Neural cell (in vitro differentiated cells): Measurements from ENCODE around the gene KLK11.

ENCODE experiments used
- EP300 ChIP-seq: fragments of 450-650 bp; conservative IDR thresholded peaks from 2 replicates; pipeline ENCODE4 v1.6.1; 2014; ENCODE audit warnings: antibody characterized with exemption, mild to moderate bottlenecking, moderate library complexity; ENCODE audit not compliant: poor library complexity, severe bottlenecking
- EZH2 ChIP-seq: fragments of 200-600, 300-800 bp; shearing (Covaris generic), sonication (generic); IDR thresholded peaks from 2 replicates; pipeline ENCODE4 v1.6.1; 2014; ENCODE audit warnings: antibody characterized with exemption, low read length, borderline replicate concordance, mild to moderate bottlenecking; ENCODE audit not compliant: insufficient read depth, poor library complexity, severe bottlenecking
- TF ChIP-seq, protein P1 (sequence below): fragments of 450-650 bp; IDR thresholded peaks from 2 replicates; pipeline ENCODE4 v1.5.1; 2014; ENCODE audit warnings: antibody characterized with exemption, mild to moderate bottlenecking, moderate library complexity; ENCODE audit not compliant: poor library complexity, severe bottlenecking
- TF ChIP-seq, protein P2 (sequence below): IDR thresholded peaks from 2 replicates; pipeline ENCODE4 v1.6.1; 2012; ENCODE audit warnings: borderline replicate concordance

DNA sequence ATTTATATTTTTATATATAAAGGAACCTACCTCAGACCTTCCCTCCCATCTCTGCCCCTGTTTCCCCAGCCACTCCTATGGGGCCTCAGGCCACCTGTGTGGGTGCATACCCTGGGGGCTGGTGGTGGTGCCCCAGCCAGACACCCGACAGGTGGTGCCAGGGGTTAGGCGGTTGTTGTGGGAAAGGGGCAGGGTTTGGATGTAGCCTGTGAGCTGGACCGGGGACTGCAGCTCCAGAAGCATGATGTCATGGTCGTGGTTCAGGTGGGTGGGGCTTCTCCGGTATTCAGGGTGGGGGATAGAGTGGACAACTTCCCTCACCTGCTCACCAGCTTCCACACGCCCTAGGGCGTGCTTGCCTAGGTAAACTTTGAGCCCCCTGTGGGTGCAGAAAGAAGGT is 33.3 kb upstream of the KLK11 start:
- TF ChIP-seq, protein P1, sequence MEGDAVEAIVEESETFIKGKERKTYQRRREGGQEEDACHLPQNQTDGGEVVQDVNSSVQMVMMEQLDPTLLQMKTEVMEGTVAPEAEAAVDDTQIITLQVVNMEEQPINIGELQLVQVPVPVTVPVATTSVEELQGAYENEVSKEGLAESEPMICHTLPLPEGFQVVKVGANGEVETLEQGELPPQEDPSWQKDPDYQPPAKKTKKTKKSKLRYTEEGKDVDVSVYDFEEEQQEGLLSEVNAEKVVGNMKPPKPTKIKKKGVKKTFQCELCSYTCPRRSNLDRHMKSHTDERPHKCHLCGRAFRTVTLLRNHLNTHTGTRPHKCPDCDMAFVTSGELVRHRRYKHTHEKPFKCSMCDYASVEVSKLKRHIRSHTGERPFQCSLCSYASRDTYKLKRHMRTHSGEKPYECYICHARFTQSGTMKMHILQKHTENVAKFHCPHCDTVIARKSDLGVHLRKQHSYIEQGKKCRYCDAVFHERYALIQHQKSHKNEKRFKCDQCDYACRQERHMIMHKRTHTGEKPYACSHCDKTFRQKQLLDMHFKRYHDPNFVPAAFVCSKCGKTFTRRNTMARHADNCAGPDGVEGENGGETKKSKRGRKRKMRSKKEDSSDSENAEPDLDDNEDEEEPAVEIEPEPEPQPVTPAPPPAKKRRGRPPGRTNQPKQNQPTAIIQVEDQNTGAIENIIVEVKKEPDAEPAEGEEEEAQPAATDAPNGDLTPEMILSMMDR, result no peak
- no peak for TF ChIP-seq EZH2
- TF ChIP-seq, protein P2, sequence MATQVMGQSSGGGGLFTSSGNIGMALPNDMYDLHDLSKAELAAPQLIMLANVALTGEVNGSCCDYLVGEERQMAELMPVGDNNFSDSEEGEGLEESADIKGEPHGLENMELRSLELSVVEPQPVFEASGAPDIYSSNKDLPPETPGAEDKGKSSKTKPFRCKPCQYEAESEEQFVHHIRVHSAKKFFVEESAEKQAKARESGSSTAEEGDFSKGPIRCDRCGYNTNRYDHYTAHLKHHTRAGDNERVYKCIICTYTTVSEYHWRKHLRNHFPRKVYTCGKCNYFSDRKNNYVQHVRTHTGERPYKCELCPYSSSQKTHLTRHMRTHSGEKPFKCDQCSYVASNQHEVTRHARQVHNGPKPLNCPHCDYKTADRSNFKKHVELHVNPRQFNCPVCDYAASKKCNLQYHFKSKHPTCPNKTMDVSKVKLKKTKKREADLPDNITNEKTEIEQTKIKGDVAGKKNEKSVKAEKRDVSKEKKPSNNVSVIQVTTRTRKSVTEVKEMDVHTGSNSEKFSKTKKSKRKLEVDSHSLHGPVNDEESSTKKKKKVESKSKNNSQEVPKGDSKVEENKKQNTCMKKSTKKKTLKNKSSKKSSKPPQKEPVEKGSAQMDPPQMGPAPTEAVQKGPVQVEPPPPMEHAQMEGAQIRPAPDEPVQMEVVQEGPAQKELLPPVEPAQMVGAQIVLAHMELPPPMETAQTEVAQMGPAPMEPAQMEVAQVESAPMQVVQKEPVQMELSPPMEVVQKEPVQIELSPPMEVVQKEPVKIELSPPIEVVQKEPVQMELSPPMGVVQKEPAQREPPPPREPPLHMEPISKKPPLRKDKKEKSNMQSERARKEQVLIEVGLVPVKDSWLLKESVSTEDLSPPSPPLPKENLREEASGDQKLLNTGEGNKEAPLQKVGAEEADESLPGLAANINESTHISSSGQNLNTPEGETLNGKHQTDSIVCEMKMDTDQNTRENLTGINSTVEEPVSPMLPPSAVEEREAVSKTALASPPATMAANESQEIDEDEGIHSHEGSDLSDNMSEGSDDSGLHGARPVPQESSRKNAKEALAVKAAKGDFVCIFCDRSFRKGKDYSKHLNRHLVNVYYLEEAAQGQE, result no peak
- TF ChIP-seq EP300, result no peak
